HepG2 (cell line): Measurements from ENCODE around the gene TRIM67. TPM values are rescaled to one million over a fixed set of nuclear protein-coding genes. Genes with fewer than 3 reads are reported as not detected.
A peak's percentile ranks its signal among the peaks of the same experiment; 100 is the strongest.

Source experiments
- ARNT2 ChIP-seq: sonication (generic); formaldehyde crosslinking; IDR thresholded peaks from 2 replicates; pipeline ENCODE4 v1.8.0; 2022; ENCODE audit warnings: mild to moderate bottlenecking, low read depth, missing genetic modification reagents, moderate library complexity
- ATF3 ChIP-seq: sonication (generic); formaldehyde crosslinking; IDR thresholded peaks from 2 replicates; pipeline ENCODE4 v1.4.0; 2020; ENCODE audit warnings: missing genetic modification reagents
- BCL6 ChIP-seq: IDR thresholded peaks from 2 replicates; pipeline ENCODE4 v1.6.1; 2016; ENCODE audit warnings: missing genetic modification reagents, missing compliant biosample characterization
- BRF2 ChIP-seq: sonication (generic); formaldehyde crosslinking; IDR thresholded peaks from 2 replicates; pipeline ENCODE4 v1.8.1; 2022; ENCODE audit warnings: mild to moderate bottlenecking, missing genetic modification reagents
- FLYWCH1 ChIP-seq: sonication (generic); formaldehyde crosslinking; IDR thresholded peaks from 2 replicates; pipeline ENCODE4 v1.8.1; 2023; ENCODE audit warnings: mild to moderate bottlenecking, missing genetic modification reagents
- GABPB1 ChIP-seq: IDR thresholded peaks from 2 replicates; pipeline ENCODE4 v1.6.1; 2016; ENCODE audit warnings: mild to moderate bottlenecking, missing genetic modification reagents, moderate library complexity, missing compliant biosample characterization
- HOXA7 ChIP-seq: sonication (generic); formaldehyde crosslinking; IDR thresholded peaks from 2 replicates; pipeline ENCODE4 v1.8.1; 2022; ENCODE audit warnings: mild to moderate bottlenecking, missing genetic modification reagents, moderate library complexity
- JUNB ChIP-seq: sonication (generic); formaldehyde crosslinking; IDR thresholded peaks from 2 replicates; pipeline ENCODE4 v1.8.0; 2022; ENCODE audit warnings: missing genetic modification reagents, mild to moderate bottlenecking, borderline replicate concordance
- MAF1 ChIP-seq: sonication (generic); formaldehyde crosslinking; IDR thresholded peaks from 2 replicates; pipeline ENCODE4 v1.5.0; 2020; ENCODE audit warnings: missing genetic modification reagents, borderline replicate concordance
- MATR3 ChIP-seq: sonication (generic); formaldehyde crosslinking; IDR thresholded peaks from 2 replicates; pipeline ENCODE4 v1.4.0; 2020; ENCODE audit warnings: missing genetic modification reagents
- NR2C2 ChIP-seq: sonication (generic); formaldehyde crosslinking; IDR thresholded peaks from 2 replicates; pipeline ENCODE4 v1.4.0; 2020; ENCODE audit warnings: missing genetic modification reagents, mild to moderate bottlenecking, moderate library complexity, borderline replicate concordance
- POLR2A ChIP-seq, 2 experiments: IDR thresholded peaks; 2 replicates each; pipeline ENCODE4 v1.6.1; 2011; ENCODE audit warnings: low read depth in 2 of 2, low read length in 2 of 2, mild to moderate bottlenecking in 1 of 2, moderate library complexity in 1 of 2; ENCODE audit not compliant: insufficient read depth in 1 of 2
- RFX3 ChIP-seq: IDR thresholded peaks from 2 replicates; pipeline ENCODE4 v1.6.1; 2016; ENCODE audit warnings: missing biosample characterization, missing genetic modification reagents
- SALL1 ChIP-seq: sonication (generic); formaldehyde crosslinking; IDR thresholded peaks from 2 replicates; pipeline ENCODE4 v1.8.0; 2022; ENCODE audit warnings: mild to moderate bottlenecking, missing genetic modification reagents
- SNAPC4 ChIP-seq: sonication (generic); formaldehyde crosslinking; IDR thresholded peaks from 2 replicates; pipeline ENCODE4 v1.4.0; 2020; ENCODE audit warnings: mild to moderate bottlenecking, missing genetic modification reagents
- SOX13 ChIP-seq, 3 experiments: fragments of 450-650 bp in 1 of 3; sonication (generic) in 1 of 3; formaldehyde crosslinking in 1 of 3; IDR thresholded peaks in 2 of 3; conservative IDR thresholded peaks in 1 of 3; 2 replicates each; pipeline versions ENCODE4 v1.5.0 to v1.6.1; 2016 to 2020; ENCODE audit warnings: antibody characterized with exemption in 1 of 3, mild to moderate bottlenecking in 1 of 3, missing compliant biosample characterization in 1 of 3, missing genetic modification reagents in 1 of 3, moderate library complexity in 1 of 3
- SP5 ChIP-seq: IDR thresholded peaks from 2 replicates; pipeline ENCODE4 v1.6.1; 2016; ENCODE audit warnings: low read depth, borderline replicate concordance
- YEATS4 ChIP-seq: sonication (generic); formaldehyde crosslinking; IDR thresholded peaks from 2 replicates; pipeline ENCODE4 v1.4.0; 2020; ENCODE audit warnings: missing genetic modification reagents, borderline replicate concordance
- ZMYM3 ChIP-seq: sonication (generic); formaldehyde crosslinking; IDR thresholded peaks from 2 replicates; pipeline ENCODE4 v1.5.1; 2020; ENCODE audit warnings: mild to moderate bottlenecking, missing genetic modification reagents
- ZMYM4 ChIP-seq: sonication (generic); formaldehyde crosslinking; IDR thresholded peaks from 2 replicates; pipeline ENCODE4 v1.8.1; 2023; ENCODE audit warnings: mild to moderate bottlenecking, missing genetic modification reagents
- ZNF589 ChIP-seq: sonication (generic); formaldehyde crosslinking; conservative IDR thresholded peaks from 2 replicates; pipeline ENCODE4 v1.8.0; 2022; ENCODE audit warnings: mild to moderate bottlenecking, moderate library complexity, missing genetic modification reagents
- ZNF614 ChIP-seq: IDR thresholded peaks from 2 replicates; pipeline ENCODE4 v1.6.1; 2018; ENCODE audit warnings: missing biosample characterization, missing genetic modification reagents, inconsistent platforms, borderline replicate concordance
- ZSCAN5A ChIP-seq: sonication (generic); formaldehyde crosslinking; IDR thresholded peaks from 2 replicates; pipeline ENCODE4 v1.8.0; 2022; ENCODE audit warnings: mild to moderate bottlenecking, missing genetic modification reagents, borderline replicate concordance
- polyA plus RNA-seq, 8 experiments: library from polyadenylated mRNA; depleted of rRNA in 3 of 8; stranded (reverse) in 7 of 8; unstranded in 1 of 8; fragments of >200 nt; fragmentation: Illumina TruSeq in 4 of 8; extraction: Trizol in 4 of 8; gene quantifications; 2 replicates each; pipeline versions ENCODE4 v1.2.1 to v1.2.3, GENCODE V29; 2011 to 2016; ENCODE audit warnings: low read depth in 4 of 8, missing spikeins in 1 of 8, mixed read lengths in 1 of 8; ENCODE audit not compliant: insufficient read depth in 1 of 8
- total RNA-seq, 5 experiments: library from RNA; depleted of rRNA; stranded (reverse); fragments of >200 nt; fragmentation: Illumina TruSeq; extraction: Trizol; gene quantifications; 2 replicates each; pipeline ENCODE4 v1.2.3, GENCODE V29; 2016; ENCODE audit warnings: low read depth in 1 of 5

Gene TRIM67
- total and polyA plus RNA-seq, 2 of the 13 experiments (the other 11 are each of a cell fraction or from before 2014, with no cell fraction given), result not detected

GRCh38 chr1:231194843-231195516 lies 33.1 kb downstream of the TRIM67 start (continued):
- TF ChIP-seq SNAPC4 (no peak), MAF1 (CRISPR knock-in tag) (no peak), POLR2A (IDR thresholded peaks at IDR 0.05; ENCODE audit: insufficient read depth in 1 of 2, low read depth in 2 of 2, low read length in 2 of 2) (no peak), HOXA7 (CRISPR knock-in tag) (no peak), NR2C2 (no peak), ARNT2 (CRISPR knock-in tag) (no peak), RFX3 (no peak), YEATS4 (CRISPR knock-in tag) (no peak), ZNF589 (CRISPR knock-in tag) (no peak; the same call in 1 of the 2 replicates), FLYWCH1 (CRISPR knock-in tag) (no peak), GABPB1 (CRISPR knock-in tag) (no peak), JUNB (CRISPR knock-in tag) (peak; percentile 86; the same call in 1 of the 2 replicates), SP5 (CRISPR knock-in tag) (peak; percentile 67; the same call in 1 of the 2 replicates), ZMYM3 (CRISPR knock-in tag) (peak; percentile 73), ATF3 (no peak), BCL6 (peak; percentile 99), BRF2 (CRISPR knock-in tag) (no peak), SOX13 (IDR thresholded peaks at IDR 0.05) (no peak), SOX13 (CRISPR knock-in tag; conservative IDR thresholded peaks at IDR 0.05 in 1 of 2, IDR thresholded peaks at IDR 0.05 in 1 of 2) (peak in 1 of 2 experiments; percentile 85; a peak in 2 of 4 replicates), MATR3 (CRISPR knock-in tag) (no peak), SALL1 (CRISPR knock-in tag) (peak; percentile 54), ZSCAN5A (CRISPR knock-in tag) (no peak), ZNF614 (CRISPR knock-in tag) (0 out of 2 replicates have a peak, but pooled peaks have one; percentile 41), ZMYM4 (CRISPR knock-in tag) (peak; percentile 27; the same call in 1 of the 2 replicates)
